GM06990 (cell line): ENCODE results near the gene NASP.
"Not testable (repeated sequence)": the region's sequence is repeated elsewhere in the genome, so short reads cannot be mapped to it uniquely, and the experiment has no call there.

Experiments
- DNase-seq: peaks from one replicate; pipeline ENCODE4 v3.0.0-alpha.2; 2011; ENCODE audit not compliant: insufficient read length; ENCODE audit errors: extremely low read depth
- H3K27me3 ChIP-seq: replicated peaks from 2 replicates; pipeline ENCODE4 v1.6.0; 2011; ENCODE audit warnings: low read length; ENCODE audit not compliant: control insufficient read depth, insufficient read depth
- H3K36me3 ChIP-seq: 2 replicates; pipeline ENCODE4 v1.5.1; 2011; ENCODE audit warnings: low read length; ENCODE audit not compliant: control insufficient read depth, insufficient read depth
- H3K4me3 ChIP-seq: replicated peaks from 2 replicates; pipeline ENCODE4 v1.5.1; 2011; ENCODE audit warnings: low read depth, mild to moderate bottlenecking, control low read depth, low read length
- CTCF ChIP-seq: IDR thresholded peaks from 2 replicates; pipeline ENCODE4 v1.5.1; 2011; ENCODE audit warnings: low read length, control low read depth, mild to moderate bottlenecking, inconsistent platforms; ENCODE audit not compliant: insufficient read depth, poor library complexity, severe bottlenecking

NASP gene

GRCh38 chr1:45585496-45586075, 1.7 kb downstream of the NASP start:
- no peak for TF ChIP-seq CTCF
- no peaks in the 10 kb centered on the region for H3K27me3 ChIP-seq
- DNase-seq = no peak
- H3K4me3 ChIP-seq = peak overlapping the region; percentile 88
- no peaks in the 10 kb centered on the region for H3K36me3 ChIP-seq

GRCh38 chr1:45586769-45587168, 2.9 kb downstream of the NASP start:
- peaks cover 3% of the 10 kb centered on the region; the same call in 1 of the 2 replicates for H3K36me3 ChIP-seq
- peak overlapping the region; percentile 88 for H3K4me3 ChIP-seq
- no peaks in the 10 kb centered on the region for H3K27me3 ChIP-seq
- no peak for TF ChIP-seq CTCF
- DNase-seq = no peak

- DNase-seq = no peak
- Histone ChIP-seq H3K36me3 (peaks cover 7% of the 10 kb centered on the region), H3K4me3 (no peak overlapping the region), H3K27me3 (no peaks in the 10 kb centered on the region)
- TF ChIP-seq CTCF = no peak
Measured at GRCh38 chr1:45589861-45590260, 6.0 kb downstream of the NASP start.

GRCh38 chr1:45594412-45594811, 10.6 kb downstream of the NASP start:
- Histone ChIP-seq H3K27me3 (no peaks in the 10 kb centered on the region), H3K4me3 (no peak overlapping the region), H3K36me3 (peaks cover 9% of the 10 kb centered on the region)
- no peak for TF ChIP-seq CTCF
- DNase-seq = no peak

GRCh38 chr1:45596765-45597164, 12.9 kb downstream of the NASP start:
- not testable (repeated sequence) for DNase-seq, H3K27me3 ChIP-seq, H3K36me3 ChIP-seq, H3K4me3 ChIP-seq

- DNase-seq = no peak
- no peak for TF ChIP-seq CTCF
- peaks cover 9% of the 10 kb centered on the region for H3K36me3 ChIP-seq
Measured at GRCh38 chr1:45604239-45604638, 20.4 kb downstream of the NASP start.

More at GRCh38 chr1:45604239-45604638, 20.4 kb downstream of the NASP start:
- Histone ChIP-seq H3K4me3 (no peak overlapping the region), H3K27me3 (no peaks in the 10 kb centered on the region)
